Fibroblast of villous mesenchyme (primary cell): ENCODE results near the gene TXNDC11. TPM values are rescaled to one million over a fixed set of nuclear protein-coding genes. Genes with fewer than 3 reads are reported as not detected.

ENCODE experiments used
- DNase-seq: peaks from one replicate; pipeline ENCODE4 v3.0.0-alpha.2; 2010; ENCODE audit warnings: low read depth
- H3K4me3 ChIP-seq: 2 replicates; pipeline ENCODE4 v1.5.1; 2011; ENCODE audit warnings: low read depth, mild to moderate bottlenecking, low read length
- CTCF ChIP-seq: IDR thresholded peaks from 2 replicates; pipeline ENCODE4 v1.5.1; 2012; ENCODE audit warnings: low read depth, mild to moderate bottlenecking, low read length; ENCODE audit not compliant: insufficient read depth
- total RNA-seq: library from RNA; depleted of rRNA; stranded (reverse); fragments of >200 nt; gene quantifications from 2 replicates; pipeline ENCODE4 v1.2.3, GENCODE V29; 2012

TXNDC11 gene
- total RNA-seq, 1 donor, result 30.2 TPM

GRCh38 chr16:11752856-11753255 lies 10.2 kb upstream of the TXNDC11 start:
- DNase-seq, result no peak
- no peak overlapping the region for H3K4me3 ChIP-seq
- TF ChIP-seq CTCF, result no peak

GRCh38 chr16:11750056-11750455 lies 7.4 kb upstream of the TXNDC11 start:
- no peak overlapping the region for H3K4me3 ChIP-seq
- no peak for TF ChIP-seq CTCF
- DNase-seq, result no peak

GRCh38 chr16:11748404-11749254 lies 6.0 kb upstream of the TXNDC11 start:
- no peak overlapping the region for H3K4me3 ChIP-seq
- DNase-seq, result no peak
- TF ChIP-seq CTCF, result no peak

- no peak overlapping the region for H3K4me3 ChIP-seq
- DNase-seq, result no peak
- TF ChIP-seq CTCF, result no peak
Measured at GRCh38 chr16:11747949-11748403, 5.3 kb upstream of the TXNDC11 start.

- TF ChIP-seq CTCF, result no peak
- no peak overlapping the region for H3K4me3 ChIP-seq
- DNase-seq, result no peak
Measured at GRCh38 chr16:11744075-11744470, 1.4 kb upstream of the TXNDC11 start.

GRCh38 chr16:11743308-11744074 lies 834 bp upstream of the TXNDC11 start:
- peak; percentile 90 for DNase-seq
- no peak for TF ChIP-seq CTCF

More at GRCh38 chr16:11743308-11744074, 834 bp upstream of the TXNDC11 start:
- peak overlapping the region; percentile 48 for H3K4me3 ChIP-seq
